Body of pancreas (tissue), 4 donors: ENCODE measurements around the gene MCF2L2.

Experiments
- CTCF ChIP-seq, 7 experiments: fragments of 450-650 bp in 4 of 7; fragments of 200-600 bp in 3 of 7; sonication (generic) in 3 of 7; IDR thresholded peaks; one replicate each; pipeline ENCODE4 v1.5.1; 2016 to 2019; ENCODE audit warnings: antibody characterized with exemption in 7 of 7
- POLR2A ChIP-seq, 3 donors: fragments of 450-650 bp; IDR thresholded peaks; one replicate each; pipeline ENCODE4 v1.6.1; 2016; ENCODE audit warnings: antibody characterized with exemption in 3 of 3, mild to moderate bottlenecking in 2 of 3

- TF ChIP-seq POLR2A (IDR thresholded peaks at IDR 0.05) (no peak), CTCF (IDR thresholded peaks at IDR 0.05) (no peak)
Measured at GRCh38 chr3:183370391-183370790, 58.0 kb downstream of the MCF2L2 start.
